Astrocyte of the hippocampus (primary cell): ENCODE measurements around the gene CCN2.
"Not testable (repeated sequence)": the region's sequence is repeated elsewhere in the genome, so short reads cannot be mapped to it uniquely, and the experiment has no call there.

Experiments
- DNase-seq: peaks from one replicate; pipeline ENCODE4 v3.0.0; 2011; ENCODE audit warnings: low read depth, low spot score

The CCN2 gene

GRCh38 chr6:131946404-131946991, 4.7 kb downstream of the CCN2 start:
- DNase-seq: peak; percentile 80

DNA sequence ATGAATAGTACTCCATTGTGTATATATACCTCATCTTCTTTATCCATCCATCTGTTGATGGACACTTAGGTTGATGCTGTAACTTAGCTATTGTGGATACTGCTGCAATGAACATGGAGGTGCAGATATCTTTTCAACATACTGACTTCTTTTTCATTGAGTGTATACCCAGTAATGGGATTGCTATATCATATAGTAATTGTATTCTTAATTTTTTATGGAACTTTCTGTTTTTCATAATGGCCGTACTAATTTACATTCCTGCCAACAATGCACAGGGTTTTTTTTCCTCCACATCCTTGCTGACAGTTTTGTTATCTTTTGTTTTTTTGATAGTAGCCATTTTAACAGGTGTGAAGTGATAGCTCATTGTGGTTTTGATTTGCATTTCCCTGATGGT, 5.2 kb downstream of the CCN2 start:
- DNase-seq: peak; percentile 40

- peak; percentile 39 for DNase-seq
Measured at GRCh38 chr6:131937703-131938631, 13.2 kb downstream of the CCN2 start.

GRCh38 chr6:131937226-131937625, 13.9 kb downstream of the CCN2 start:
- peak; percentile 35 for DNase-seq

GRCh38 chr6:131936156-131936555, 15.0 kb downstream of the CCN2 start:
- no peak for DNase-seq

DNA sequence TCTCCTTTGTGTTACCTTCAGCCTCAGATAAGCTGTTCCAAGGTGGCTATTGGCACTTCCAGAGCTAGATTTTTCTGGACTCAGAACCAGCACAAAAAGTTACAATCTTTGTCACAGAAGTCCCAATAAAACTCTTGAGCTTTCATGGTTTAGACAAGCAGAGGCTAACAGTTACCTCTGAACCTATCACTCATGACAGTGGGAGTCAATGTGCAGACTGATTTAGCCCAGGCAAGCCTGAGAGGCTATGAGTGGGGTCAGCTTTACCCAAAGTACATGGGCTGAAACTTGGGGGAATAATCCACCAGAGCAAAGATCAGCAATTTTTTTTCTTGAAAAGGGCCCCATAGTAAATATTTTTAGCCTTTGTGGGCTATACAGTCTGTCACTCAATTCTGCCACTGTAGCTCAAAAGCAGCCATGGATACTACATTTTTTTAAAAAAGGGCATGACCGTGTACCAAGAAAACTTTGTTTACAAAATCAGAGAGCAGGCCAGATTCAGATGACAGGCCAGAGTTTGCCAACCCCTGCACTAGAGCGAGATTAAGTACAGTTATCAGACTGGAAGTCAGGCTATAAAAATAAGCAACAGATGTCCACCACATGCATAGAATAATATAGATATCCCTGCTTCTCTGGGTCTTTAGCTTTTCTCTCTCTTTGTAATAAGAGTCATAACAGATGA, 20.0 kb downstream of the CCN2 start:
- DNase-seq: no peak

GRCh38 chr6:131929976-131930375, 21.2 kb downstream of the CCN2 start:
- DNase-seq: no peak

DNA sequence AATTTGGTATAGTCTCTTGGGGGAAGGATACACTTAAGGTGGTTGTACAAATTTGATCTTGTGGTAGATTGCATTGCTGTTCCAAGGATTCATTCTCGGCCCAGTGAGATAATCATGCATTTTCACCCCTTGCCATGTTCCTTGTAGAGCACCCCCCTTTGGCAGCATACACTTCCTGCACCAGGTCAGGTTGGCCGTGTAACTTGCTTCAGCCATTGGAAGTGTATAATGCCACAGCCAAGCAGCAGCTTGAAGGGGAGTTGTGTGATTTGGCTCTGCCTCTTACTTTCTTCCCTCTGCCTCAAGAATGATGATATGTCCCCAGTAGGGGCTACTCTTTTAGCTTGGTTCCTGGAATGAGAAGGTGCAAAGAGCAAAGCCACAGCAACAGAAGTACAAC, 21.9 kb downstream of the CCN2 start:
- no peak for DNase-seq

- DNase-seq: peak; percentile 65
Measured at GRCh38 chr6:131924881-131925474, 26.2 kb downstream of the CCN2 start.

DNA sequence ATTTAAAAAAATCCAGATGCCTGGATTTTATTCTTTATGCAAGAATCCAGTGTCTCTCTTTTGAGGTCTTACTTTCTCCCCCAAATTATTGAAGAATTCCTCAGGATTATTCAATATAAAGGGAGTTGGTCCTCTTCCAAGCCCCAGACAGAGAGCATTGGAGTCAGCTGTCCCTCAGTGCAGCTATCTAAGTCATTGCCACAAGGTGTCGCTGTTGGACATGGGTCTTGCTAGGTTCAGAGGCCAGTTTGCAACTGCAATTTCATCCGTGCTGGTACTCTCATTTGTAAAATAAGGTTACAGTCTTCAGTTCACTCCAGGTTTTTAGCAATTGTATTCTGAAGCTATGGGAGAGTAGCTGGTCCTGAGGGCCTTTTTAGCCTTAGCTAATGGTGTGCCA, 27.8 kb downstream of the CCN2 start:
- DNase-seq: peak; percentile 72

- DNase-seq: no peak
Measured at GRCh38 chr6:131920656-131921055, 30.5 kb downstream of the CCN2 start.

GRCh38 chr6:131918650-131919355, 32.4 kb downstream of the CCN2 start:
- DNase-seq: no peak

DNA sequence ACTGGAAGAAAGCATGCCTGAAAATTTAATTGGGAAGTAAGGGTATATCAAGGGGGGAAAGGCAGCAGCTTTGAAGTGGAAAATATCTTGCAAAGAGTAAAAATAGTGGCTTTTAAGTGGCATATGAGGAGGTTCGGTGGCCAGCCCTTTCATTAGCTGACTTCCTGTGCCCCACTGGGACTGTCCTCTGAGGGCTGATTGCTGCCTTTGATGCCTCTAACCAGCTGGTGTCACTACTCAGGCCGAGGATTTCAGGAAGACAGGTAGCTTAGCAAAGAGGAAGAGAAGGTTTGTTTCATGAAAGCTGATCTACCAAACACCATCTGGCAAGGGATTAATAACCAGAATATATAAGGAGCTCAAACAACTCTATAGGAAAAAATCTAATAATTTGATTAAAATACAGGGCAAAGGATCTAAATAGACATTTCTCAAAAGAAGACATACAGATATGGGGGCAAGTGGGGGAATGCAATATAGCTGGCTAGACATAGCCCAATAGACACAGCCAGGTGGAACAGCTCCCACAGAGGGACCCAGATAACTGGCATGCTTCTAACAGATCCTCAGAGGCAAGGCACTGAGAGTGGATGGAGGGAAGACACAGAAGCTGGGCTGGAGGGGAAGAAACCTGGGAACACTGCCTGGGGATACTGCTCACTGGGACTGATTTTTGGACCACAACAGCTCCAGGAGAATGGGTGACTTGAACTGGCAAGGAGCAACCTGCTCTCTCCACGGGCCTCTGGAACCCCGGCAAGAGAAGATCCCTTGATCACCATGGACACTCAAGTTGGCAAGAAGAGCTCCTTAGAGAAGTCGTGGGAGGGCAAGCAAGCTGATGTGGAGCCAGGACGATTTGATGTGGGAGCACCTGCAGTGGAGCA, 33.2 kb downstream of the CCN2 start:
- no peak for DNase-seq

- DNase-seq: peak; percentile 81
Measured at GRCh38 chr6:131917318-131917717, 33.9 kb downstream of the CCN2 start.

- DNase-seq: peak; percentile 72
Measured at GRCh38 chr6:131916847-131917246, 34.3 kb downstream of the CCN2 start.

GRCh38 chr6:131916091-131916796, 34.9 kb downstream of the CCN2 start:
- not testable (repeated sequence) for DNase-seq

DNA sequence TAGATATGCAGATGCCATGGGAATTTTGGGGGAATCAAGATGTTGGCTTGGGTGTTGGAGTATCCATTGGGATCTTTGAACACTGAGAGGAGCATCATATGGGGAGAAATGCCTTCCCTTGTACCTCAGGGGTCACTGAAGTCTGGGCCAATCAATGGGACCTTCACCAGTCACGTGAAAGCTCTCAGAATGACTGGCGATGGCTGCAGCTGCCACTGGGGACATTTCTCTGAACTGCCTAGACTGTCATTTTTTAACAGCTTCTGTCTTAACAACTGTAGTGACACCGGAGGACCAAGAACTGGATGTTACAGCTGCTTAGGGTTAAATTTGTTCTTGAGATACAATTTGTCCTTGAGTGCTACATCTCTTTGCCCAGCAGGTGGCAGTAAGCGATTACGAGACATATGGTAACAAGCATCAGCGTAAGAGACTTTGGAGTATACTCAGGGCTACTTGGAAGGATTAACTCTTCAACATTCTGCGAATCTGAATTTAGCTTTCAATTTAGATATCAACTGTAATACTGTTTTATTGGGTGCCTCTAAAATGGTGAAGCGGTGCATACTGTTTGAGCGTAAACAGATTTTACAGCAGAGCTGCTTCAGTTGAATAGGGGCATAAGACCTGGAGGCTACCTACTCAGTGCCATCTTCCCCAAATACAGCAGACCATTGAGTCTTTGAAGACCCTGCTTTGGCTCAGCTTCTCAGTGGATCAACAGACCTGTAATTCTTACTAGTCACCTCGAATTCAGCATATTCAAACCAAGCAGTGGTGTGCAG, 36.0 kb downstream of the CCN2 start:
- DNase-seq: peak; percentile 87

DNA sequence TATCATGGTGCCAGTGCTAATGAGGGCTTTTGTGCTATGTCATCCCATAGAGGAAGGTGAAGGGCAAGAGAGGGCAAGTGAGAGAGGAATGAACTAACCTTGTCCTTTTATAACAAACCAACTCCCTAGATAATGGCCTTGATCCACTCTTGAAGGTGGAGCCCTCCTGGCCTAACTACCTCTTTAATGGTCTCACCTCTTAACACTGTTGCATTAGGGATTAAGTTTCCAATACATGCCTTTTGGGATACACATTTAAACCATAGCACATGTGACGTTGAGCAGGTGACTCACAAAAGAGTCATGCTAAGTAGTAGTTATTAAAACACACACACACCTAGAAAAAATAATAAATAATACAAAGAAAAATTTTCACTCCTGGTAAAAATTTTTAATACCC, 36.9 kb downstream of the CCN2 start:
- DNase-seq: no peak

GRCh38 chr6:131911951-131912350, 39.2 kb downstream of the CCN2 start:
- DNase-seq: no peak
